ENCODE results near the gene CA11. TPM values are rescaled to one million over a fixed set of nuclear protein-coding genes. Genes with fewer than 3 reads are reported as not detected.
A peak's percentile ranks its signal among the peaks of the same experiment; 100 is the strongest.

The CA11 gene
- total RNA-seq, 1 donor from 2014 or later, result not detected

DNA sequence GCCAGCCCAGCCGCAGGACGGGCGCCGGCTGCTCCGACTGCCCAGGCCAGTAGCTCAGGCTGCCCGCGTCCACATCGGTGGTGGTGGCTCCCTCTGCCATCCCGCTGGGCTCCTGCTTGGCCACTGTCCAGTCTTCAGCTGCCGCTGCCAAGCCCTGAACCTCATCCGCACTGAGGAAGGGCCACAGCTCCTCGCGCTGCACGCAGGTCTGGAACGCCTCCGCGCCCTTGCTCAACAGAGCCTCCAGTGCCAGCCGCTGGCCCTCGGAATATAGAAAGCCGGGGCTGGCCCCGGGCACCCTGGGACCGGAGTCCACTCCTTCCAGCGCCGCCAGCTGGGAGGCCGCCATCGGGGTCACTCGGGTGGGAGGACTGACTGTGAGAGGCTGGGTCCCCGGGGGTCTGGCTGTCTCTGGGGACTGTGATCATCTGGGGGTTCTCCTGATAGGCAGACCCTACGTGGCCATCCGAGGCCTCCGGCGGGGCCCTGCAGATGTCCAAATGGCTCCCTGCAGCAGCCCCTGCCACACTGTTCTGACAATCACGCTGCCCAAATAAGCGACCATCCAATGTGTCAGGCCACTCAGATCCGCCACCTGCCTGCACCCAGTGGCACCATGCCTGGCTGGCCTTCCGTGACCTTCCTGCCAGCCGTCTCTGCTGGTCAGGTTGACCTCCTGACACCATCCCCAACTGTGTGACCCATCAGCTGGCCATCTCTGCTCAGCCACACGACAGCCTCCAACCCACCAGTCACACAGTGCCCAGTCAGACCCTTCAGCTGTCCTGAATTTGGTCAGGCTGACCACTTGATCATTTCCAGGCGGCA, 32.7 kb downstream of the CA11 start:
- Histone ChIP-seq H3K36me3 (peaks cover 18 to 29% of the 10 kb centered on the region in 2 donors), H3K4me3 (no peak overlapping the region), H3K27ac (no peak overlapping the region), H3K27me3 (no peaks in the 10 kb centered on the region), H3K4me1 (peaks cover 8 to 13% of the 10 kb centered on the region in 2 donors), H3K9me3 (no peaks in the 10 kb centered on the region)
- DNase-seq (ENCODE audit: low spot score in 2 of 2), result no peak
- intact Hi-C loops (cut with DNase I), result no loop called here
- TF ChIP-seq, protein P1, sequence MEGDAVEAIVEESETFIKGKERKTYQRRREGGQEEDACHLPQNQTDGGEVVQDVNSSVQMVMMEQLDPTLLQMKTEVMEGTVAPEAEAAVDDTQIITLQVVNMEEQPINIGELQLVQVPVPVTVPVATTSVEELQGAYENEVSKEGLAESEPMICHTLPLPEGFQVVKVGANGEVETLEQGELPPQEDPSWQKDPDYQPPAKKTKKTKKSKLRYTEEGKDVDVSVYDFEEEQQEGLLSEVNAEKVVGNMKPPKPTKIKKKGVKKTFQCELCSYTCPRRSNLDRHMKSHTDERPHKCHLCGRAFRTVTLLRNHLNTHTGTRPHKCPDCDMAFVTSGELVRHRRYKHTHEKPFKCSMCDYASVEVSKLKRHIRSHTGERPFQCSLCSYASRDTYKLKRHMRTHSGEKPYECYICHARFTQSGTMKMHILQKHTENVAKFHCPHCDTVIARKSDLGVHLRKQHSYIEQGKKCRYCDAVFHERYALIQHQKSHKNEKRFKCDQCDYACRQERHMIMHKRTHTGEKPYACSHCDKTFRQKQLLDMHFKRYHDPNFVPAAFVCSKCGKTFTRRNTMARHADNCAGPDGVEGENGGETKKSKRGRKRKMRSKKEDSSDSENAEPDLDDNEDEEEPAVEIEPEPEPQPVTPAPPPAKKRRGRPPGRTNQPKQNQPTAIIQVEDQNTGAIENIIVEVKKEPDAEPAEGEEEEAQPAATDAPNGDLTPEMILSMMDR (IDR thresholded peaks at IDR 0.05), result no peak

DNA sequence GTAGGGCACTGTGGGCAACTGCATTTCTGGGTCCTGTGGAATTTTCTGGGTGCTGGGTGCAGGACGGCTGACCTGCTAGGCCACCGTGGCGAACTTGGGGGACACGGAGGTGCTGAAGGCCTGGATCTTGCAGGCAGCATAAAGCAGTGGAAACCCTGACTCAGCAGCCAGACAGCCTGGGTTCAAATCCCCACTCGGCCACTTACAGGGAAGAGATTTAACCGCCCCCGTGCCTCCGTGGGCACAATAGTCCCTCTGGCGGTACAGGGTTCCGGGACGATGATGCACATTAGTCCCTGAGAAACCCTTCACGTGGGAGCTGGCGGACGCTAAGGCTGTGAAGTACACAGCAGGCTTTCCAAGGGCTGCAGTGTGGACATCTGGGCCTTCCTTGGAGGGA, 34.1 kb downstream of the CA11 start:
- Histone ChIP-seq H3K27ac (no peak overlapping the region), H3K27me3 (no peaks in the 10 kb centered on the region), H3K36me3 (peaks cover 14 to 22% of the 10 kb centered on the region in 2 donors), H3K9me3 (no peaks in the 10 kb centered on the region), H3K4me3 (no peak overlapping the region), H3K4me1 (no peaks in the 10 kb centered on the region)
- TF ChIP-seq, protein P1 (IDR thresholded peaks at IDR 0.05), result no peak
- DNase-seq (ENCODE audit: low spot score in 2 of 2), result no peak
- intact Hi-C loops (cut with DNase I), result no loop called here

DNA sequence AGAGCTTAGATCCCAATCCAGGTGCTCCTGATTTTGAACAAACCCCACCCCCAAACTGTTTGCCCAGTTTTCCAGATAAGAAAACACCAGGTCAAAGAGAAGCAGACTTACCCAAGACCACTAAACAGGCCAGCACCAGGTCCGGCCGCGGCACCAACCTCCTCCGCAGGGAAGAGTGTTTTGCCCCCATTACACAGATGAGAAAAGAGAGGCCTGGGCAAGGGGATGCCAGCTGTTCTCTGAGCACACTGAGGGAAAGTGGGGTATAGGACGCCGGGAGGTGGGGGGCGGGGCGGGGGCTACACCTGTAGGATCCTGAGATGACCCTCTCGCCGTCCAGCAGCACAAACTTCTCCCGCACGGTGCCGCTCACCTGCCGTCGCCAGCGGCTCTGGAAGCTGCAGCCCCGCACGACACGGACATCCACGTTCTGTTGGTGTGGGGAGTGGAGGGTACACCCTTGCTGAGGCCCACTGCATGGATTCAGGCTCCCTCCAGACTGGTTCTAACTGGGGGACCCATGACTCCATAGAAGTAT, 36.3 kb downstream of the CA11 start:
- no peaks in the 10 kb centered on the region for H3K9me3 ChIP-seq
- TF ChIP-seq, protein P1 (IDR thresholded peaks at IDR 0.05), result no peak
- intact Hi-C loops (cut with DNase I), result no loop called here

DNA sequence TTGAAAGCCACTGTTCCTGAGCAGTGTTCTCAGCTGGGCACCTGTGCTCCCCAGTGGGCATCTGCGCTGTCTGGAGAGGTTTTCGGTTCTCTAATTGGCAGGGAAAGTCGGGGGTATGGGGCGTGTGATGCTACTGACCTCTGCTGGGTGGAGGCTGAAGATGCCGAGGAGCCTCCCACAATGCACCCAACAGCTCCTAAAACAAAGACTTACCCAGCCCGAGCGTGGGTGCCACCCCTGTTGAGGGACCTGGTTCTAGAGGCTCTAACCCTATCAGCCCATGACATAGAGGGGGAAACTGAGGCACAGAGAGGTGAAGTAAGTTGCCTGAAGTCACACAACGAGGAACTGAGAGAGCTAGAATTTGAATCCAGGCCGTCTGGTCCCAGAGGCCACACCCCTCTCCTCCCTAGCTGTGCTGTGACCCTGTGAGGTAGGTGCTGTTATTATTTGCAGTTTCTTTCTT, 37.2 kb downstream of the CA11 start:
- Histone ChIP-seq H3K9me3 (no peaks in the 10 kb centered on the region), H3K27me3 (no peaks in the 10 kb centered on the region), H3K4me3 (no peak overlapping the region), H3K27ac (no peak overlapping the region), H3K4me1 (no peaks in the 10 kb centered on the region), H3K36me3 (no peaks in the 10 kb centered on the region)
- TF ChIP-seq, protein P1 (IDR thresholded peaks at IDR 0.05), result peak in 2 of 3 experiments; percentile 10 to 20
- no peak for DNase-seq (ENCODE audit: low spot score in 2 of 2)
- intact Hi-C loops (cut with DNase I), result no loop called here

More for the DNA sequence above, 36.3 kb downstream of the CA11 start:
- no peaks in the 10 kb centered on the region for H3K27me3 ChIP-seq
- H3K4me1 ChIP-seq, result no peaks in the 10 kb centered on the region
- no peak overlapping the region for H3K27ac ChIP-seq
- no peak overlapping the region for H3K4me3 ChIP-seq
- no peaks in the 10 kb centered on the region for H3K36me3 ChIP-seq
- no peak for DNase-seq (ENCODE audit: low spot score in 2 of 2)

DNA sequence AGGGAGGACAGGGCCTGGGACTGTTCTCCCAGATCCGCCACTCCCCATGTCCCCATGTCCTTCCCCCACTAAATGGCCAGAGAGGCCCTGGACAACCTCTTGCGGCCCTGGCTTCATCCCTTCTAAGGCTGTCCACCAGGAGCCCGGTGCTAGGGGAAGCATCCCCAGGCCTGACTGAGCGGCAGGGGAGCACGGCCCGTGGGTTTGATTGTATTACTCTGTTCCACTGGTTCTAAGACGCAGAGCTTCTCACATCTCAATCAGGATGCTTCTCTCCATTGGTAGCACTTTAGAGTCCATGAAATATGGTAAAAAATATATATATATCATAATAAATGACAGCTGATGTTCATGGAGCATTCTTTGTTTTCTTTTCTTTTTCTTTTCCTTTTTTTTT, 38.6 kb downstream of the CA11 start:
- H3K4me3 ChIP-seq, result no peak overlapping the region
- no peak for DNase-seq (ENCODE audit: low spot score in 2 of 2)
- intact Hi-C loops (cut with DNase I), result no loop called here
- no peaks in the 10 kb centered on the region for H3K9me3 ChIP-seq
- no peaks in the 10 kb centered on the region for H3K27me3 ChIP-seq
- no peaks in the 10 kb centered on the region for H3K4me1 ChIP-seq
- H3K36me3 ChIP-seq, result no peaks in the 10 kb centered on the region
- H3K27ac ChIP-seq, result no peak overlapping the region
- TF ChIP-seq, protein P1 (IDR thresholded peaks at IDR 0.05), result no peak
